Upper lobe of left lung (tissue), 4 donors: ENCODE measurements around the gene RNF150.

Experiments used
- EP300 ChIP-seq, 4 donors: sonication (generic); formaldehyde crosslinking; IDR thresholded peaks; one replicate each; pipeline ENCODE4 v1.5.1; 2017; ENCODE audit warnings: antibody characterized with exemption in 4 of 4, control low read depth in 2 of 4
- POLR2A ChIP-seq, 4 donors: fragments of 450-650 bp; IDR thresholded peaks; one replicate each; pipeline ENCODE4 v1.5.1; 2016 to 2017; ENCODE audit warnings: antibody characterized with exemption in 4 of 4, mild to moderate bottlenecking in 2 of 4

- TF ChIP-seq POLR2A (IDR thresholded peaks at IDR 0.05): no peak
- TF ChIP-seq EP300 (IDR thresholded peaks at IDR 0.05): no peak
Measured at GRCh38 chr4:141077611-141078225, 55.6 kb downstream of the RNF150 start.
